Liver (tissue), 9 donors: ENCODE measurements around the gene HP. TPM values are rescaled to one million over a fixed set of nuclear protein-coding genes. Genes with fewer than 3 reads are reported as not detected.

Experiments used
- DNase-seq: peaks from one replicate; pipeline ENCODE4 v3.0.0-alpha.2; 2017; ENCODE audit warnings: low spot score
- H3K27ac ChIP-seq, 2 donors: one replicate each; pipeline ENCODE4 v1.7.0; 2013; ENCODE audit warnings: inconsistent platforms in 2 of 2, low read length in 2 of 2, control low read depth in 1 of 2, low read depth in 1 of 2, mild to moderate bottlenecking in 1 of 2
- H3K27me3 ChIP-seq, 4 donors: one replicate each; pipeline versions ENCODE4 v1.6.1 to v1.7.0; 2013; ENCODE audit warnings: low read length in 3 of 4, inconsistent platforms in 1 of 4, mild to moderate bottlenecking in 1 of 4, moderate library complexity in 1 of 4; ENCODE audit not compliant: control insufficient read depth in 4 of 4, insufficient read depth in 4 of 4
- H3K36me3 ChIP-seq, 4 donors: one replicate each; pipeline versions ENCODE4 v1.6.1 to v1.7.0; 2013; ENCODE audit warnings: low read length in 3 of 4, mild to moderate bottlenecking in 3 of 4, low read depth in 1 of 4, moderate library complexity in 1 of 4; ENCODE audit not compliant: control insufficient read depth in 4 of 4, insufficient read depth in 3 of 4
- H3K4me1 ChIP-seq, 4 donors: one replicate each; pipeline versions ENCODE4 v1.6.1 to v1.7.0; 2013; ENCODE audit warnings: low read length in 3 of 4, mild to moderate bottlenecking in 3 of 4, moderate library complexity in 1 of 4; ENCODE audit not compliant: control insufficient read depth in 4 of 4, insufficient read depth in 4 of 4
- H3K4me3 ChIP-seq, 3 donors: one replicate each; pipeline versions ENCODE4 v1.6.1 to v1.7.0; 2013; ENCODE audit warnings: low read length in 3 of 3, control low read depth in 1 of 3, low read depth in 1 of 3, mild to moderate bottlenecking in 1 of 3
- H3K9ac ChIP-seq, 2 donors: one replicate each; pipeline ENCODE4 v1.7.0; 2013; ENCODE audit warnings: low read length in 2 of 2, mild to moderate bottlenecking in 2 of 2, moderate library complexity in 2 of 2, control low read depth in 1 of 2, low read depth in 1 of 2
- H3K9me3 ChIP-seq, 4 donors: one replicate each; pipeline versions ENCODE4 v1.6.1 to v1.7.0; 2013; ENCODE audit warnings: low read length in 3 of 4; ENCODE audit not compliant: control insufficient read depth in 4 of 4
- ATF3 ChIP-seq: IDR thresholded peaks from 2 replicates; pipeline ENCODE4 v1.6.1; 2016; ENCODE audit warnings: antibody characterized with exemption
- CTCF ChIP-seq: fragments of 150-350 bp; IDR thresholded peaks from 2 replicates; pipeline ENCODE4 v1.5.1; 2017; ENCODE audit warnings: improper control_type of control experiment, low read depth, low read length; ENCODE audit not compliant: missing input control
- EGR1 ChIP-seq, 2 donors: IDR thresholded peaks; 2 replicates each; pipeline ENCODE4 v1.6.1; 2016 to 2018; ENCODE audit warnings: antibody characterized with exemption in 2 of 2, low read depth in 2 of 2
- FOXA1 ChIP-seq: IDR thresholded peaks from 2 replicates; pipeline ENCODE4 v1.6.1; 2016; ENCODE audit warnings: antibody characterized with exemption
- FOXA2 ChIP-seq: IDR thresholded peaks from 2 replicates; pipeline ENCODE4 v1.6.1; 2016; ENCODE audit warnings: antibody characterized with exemption
- GABPA ChIP-seq, 2 donors: IDR thresholded peaks in 1 of 2; conservative IDR thresholded peaks in 1 of 2; 2 replicates each; pipeline ENCODE4 v1.6.1; 2016; ENCODE audit warnings: antibody characterized with exemption in 2 of 2, mild to moderate bottlenecking in 1 of 2, moderate library complexity in 1 of 2
- HNF4A ChIP-seq, 2 donors: conservative IDR thresholded peaks; 2 replicates each; pipeline ENCODE4 v1.6.1; 2016; ENCODE audit warnings: antibody characterized with exemption in 2 of 2, mild to moderate bottlenecking in 2 of 2
- HNF4G ChIP-seq: IDR thresholded peaks from 2 replicates; pipeline ENCODE4 v1.6.1; 2016; ENCODE audit warnings: antibody characterized with exemption
- JUND ChIP-seq, 2 donors: IDR thresholded peaks; 2 replicates each; pipeline ENCODE4 v1.6.1; 2016; ENCODE audit warnings: antibody characterized with exemption in 2 of 2
- NR2F2 ChIP-seq: IDR thresholded peaks from 2 replicates; pipeline ENCODE4 v1.6.1; 2016; ENCODE audit warnings: antibody characterized with exemption
- RAD21 ChIP-seq, 2 donors: IDR thresholded peaks; 2 replicates each; pipeline ENCODE4 v1.6.1; 2016; ENCODE audit warnings: antibody characterized with exemption in 2 of 2, mild to moderate bottlenecking in 2 of 2
- REST ChIP-seq: IDR thresholded peaks from 2 replicates; pipeline ENCODE4 v1.6.1; 2016; ENCODE audit warnings: antibody characterized with exemption, mild to moderate bottlenecking
- RXRA ChIP-seq, 2 donors: IDR thresholded peaks; 2 replicates each; pipeline ENCODE4 v1.6.1; 2017 to 2018; ENCODE audit warnings: antibody characterized with exemption in 2 of 2, mild to moderate bottlenecking in 1 of 2
- SP1 ChIP-seq: IDR thresholded peaks from 2 replicates; pipeline ENCODE4 v1.6.1; 2018; ENCODE audit warnings: antibody characterized with exemption, mild to moderate bottlenecking
- TAF1 ChIP-seq: conservative IDR thresholded peaks from 2 replicates; pipeline ENCODE4 v1.6.1; 2016; ENCODE audit warnings: antibody characterized with exemption, mild to moderate bottlenecking
- YY1 ChIP-seq: IDR thresholded peaks from 2 replicates; pipeline ENCODE4 v1.6.1; 2016; ENCODE audit warnings: antibody characterized with exemption, mild to moderate bottlenecking
- WGBS: extraction: QIAGEN DNeasy Blood & Tissue Kit; methylation state at CpG from one replicate; pipeline ENCODE4 v1.1.7; 2013; 5-methylcytosine and 5-hydroxymethylcytosine counted together
- polyA plus RNA-seq, 2 donors: library from polyadenylated mRNA; stranded (reverse) in 1 of 2; unstranded in 1 of 2; fragments of 200-250 nt in 1 of 2; fragments of >200 nt in 1 of 2; fragmentation: Nextera tagmentation in 1 of 2; extraction: Ambion mirVana in 1 of 2; gene quantifications; one replicate each; pipeline versions ENCODE4 v1.2.1 to v1.2.3, GENCODE V29; 2013 to 2015
- total RNA-seq, 2 donors: library from RNA; depleted of rRNA; stranded (reverse); fragments of >200 nt; gene quantifications; one replicate each; pipeline ENCODE4 v1.2.3, GENCODE V29; 2014
- TF ChIP-seq, protein P1 (sequence below): IDR thresholded peaks from 2 replicates; pipeline ENCODE4 v1.6.1; 2016; ENCODE audit warnings: antibody characterized with exemption
- TF ChIP-seq, protein P2 (sequence below): IDR thresholded peaks from 2 replicates; pipeline ENCODE4 v1.6.1; 2016; ENCODE audit warnings: antibody characterized with exemption
- donor health status: healthy.
- donor health status: healthy.
- donor health status: healthy.
- donor health status: healthy.
- donor health status: healthy.

Gene HP
- total and polyA plus RNA-seq, 4 donors: 13,922 to 117,679 (median 53,485) TPM

- Histone ChIP-seq H3K36me3 (peaks cover 2 to 9% (median 4%) of the 10 kb centered on the region in 4 donors), H3K27ac (peak overlapping the region; percentile 74 to 84)
- WGBS: 26% methylated on average over 2 of the region's 2 CpGs
These were observed 2.5 kb upstream of the HP start for GRCh38 chr16:72051818-72052217.

More at GRCh38 chr16:72051818-72052217, 2.5 kb upstream of the HP start:
- H3K9me3 ChIP-seq: peaks cover 0 to 2% (median 0%) of the 10 kb centered on the region in 4 donors
- H3K4me3 ChIP-seq: no peak overlapping the region
- TF ChIP-seq RXRA (IDR thresholded peaks at IDR 0.05): peak; percentile 32 to 81
- TF ChIP-seq FOXA1: peak; percentile 18
- no peak for TF ChIP-seq CTCF
- no peak for TF ChIP-seq TAF1
- peak in 1 of 2 donors; percentile 48 for TF ChIP-seq GABPA (IDR thresholded peaks at IDR 0.05 in 1 of 2, conservative IDR thresholded peaks at IDR 0.05 in 1 of 2)
- peak in 1 of 2 donors; percentile 70 for TF ChIP-seq JUND (IDR thresholded peaks at IDR 0.05)
- TF ChIP-seq SP1: peak; percentile 51
- no peak for TF ChIP-seq FOXA2
- TF ChIP-seq REST: peak; percentile 26
- TF ChIP-seq EGR1 (IDR thresholded peaks at IDR 0.05; ENCODE audit: low read depth in 2 of 2): peak; percentile 52 to 79
- TF ChIP-seq, protein P1, sequence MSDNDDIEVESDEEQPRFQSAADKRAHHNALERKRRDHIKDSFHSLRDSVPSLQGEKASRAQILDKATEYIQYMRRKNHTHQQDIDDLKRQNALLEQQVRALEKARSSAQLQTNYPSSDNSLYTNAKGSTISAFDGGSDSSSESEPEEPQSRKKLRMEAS: peak; percentile 94
- peak; percentile 26 to 34 for TF ChIP-seq RAD21 (IDR thresholded peaks at IDR 0.05)
- TF ChIP-seq NR2F2: no peak
- peak; percentile 90 for TF ChIP-seq ATF3
- TF ChIP-seq YY1: peak; percentile 57
- TF ChIP-seq, protein P2, sequence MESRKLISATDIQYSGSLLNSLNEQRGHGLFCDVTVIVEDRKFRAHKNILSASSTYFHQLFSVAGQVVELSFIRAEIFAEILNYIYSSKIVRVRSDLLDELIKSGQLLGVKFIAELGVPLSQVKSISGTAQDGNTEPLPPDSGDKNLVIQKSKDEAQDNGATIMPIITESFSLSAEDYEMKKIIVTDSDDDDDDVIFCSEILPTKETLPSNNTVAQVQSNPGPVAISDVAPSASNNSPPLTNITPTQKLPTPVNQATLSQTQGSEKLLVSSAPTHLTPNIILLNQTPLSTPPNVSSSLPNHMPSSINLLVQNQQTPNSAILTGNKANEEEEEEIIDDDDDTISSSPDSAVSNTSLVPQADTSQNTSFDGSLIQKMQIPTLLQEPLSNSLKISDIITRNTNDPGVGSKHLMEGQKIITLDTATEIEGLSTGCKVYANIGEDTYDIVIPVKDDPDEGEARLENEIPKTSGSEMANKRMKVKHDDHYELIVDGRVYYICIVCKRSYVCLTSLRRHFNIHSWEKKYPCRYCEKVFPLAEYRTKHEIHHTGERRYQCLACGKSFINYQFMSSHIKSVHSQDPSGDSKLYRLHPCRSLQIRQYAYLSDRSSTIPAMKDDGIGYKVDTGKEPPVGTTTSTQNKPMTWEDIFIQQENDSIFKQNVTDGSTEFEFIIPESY: peak; percentile 69
- peak; percentile 86 to 87 for TF ChIP-seq HNF4A (conservative IDR thresholded peaks at IDR 0.05)
- TF ChIP-seq HNF4G: no peak
- peak overlapping the region in 1 of 2 donors; percentile 4 for H3K9ac ChIP-seq
- peaks cover 7 to 43% (median 36%) of the 10 kb centered on the region in 4 donors for H3K4me1 ChIP-seq
- no peak for DNase-seq
- no peaks in the 10 kb centered on the region for H3K27me3 ChIP-seq
